H1 (cell line): Measurements from ENCODE around the gene PASD1. TPM values are rescaled to one million over a fixed set of nuclear protein-coding genes. Genes with fewer than 3 reads are reported as not detected.

ENCODE experiments used
- EZH2 ChIP-seq: fragments of 200-600 bp; sonication (generic); IDR thresholded peaks from 2 replicates; pipeline ENCODE4 v1.7.1; 2012; ENCODE audit warnings: low read depth, mild to moderate bottlenecking, moderate library complexity, low read length, inconsistent platforms; ENCODE audit not compliant: severe bottlenecking
- SP4 ChIP-seq: IDR thresholded peaks from 2 replicates; pipeline ENCODE4 v1.6.1; 2012; ENCODE audit warnings: low read length, inconsistent platforms
- TBP ChIP-seq: IDR thresholded peaks from 2 replicates; pipeline ENCODE4 v1.6.1; 2011; ENCODE audit warnings: low read depth, low read length, improper control_type of control experiment
- polyA plus RNA-seq, 7 experiments: library from polyadenylated mRNA; depleted of rRNA in 3 of 7; stranded (reverse) in 5 of 7; unstranded in 2 of 7; fragments of >200 nt in 5 of 7; fragments of 200-250 nt in 2 of 7; gene quantifications; 1 replicate in 5 of 7; 2 replicates in 1 of 7; 4 replicates in 1 of 7; pipeline versions ENCODE4 v1.2.1 to v1.2.3, GENCODE V29; 2011 to 2013; ENCODE audit warnings: missing spikeins in 2 of 7, mixed read lengths in 2 of 7
- total RNA-seq: library from RNA; stranded (reverse); fragmentation: NEBNext Ultra II Directional; extraction: Animal tissue kit (Norgen Biotek cat#: 25700); gene quantifications from 2 replicates; pipeline ENCODE4 v1.2.1, GENCODE V29; 2021

PASD1 gene
- total and polyA plus RNA-seq, 2 of the 8 experiments (the other 6 are each of a cell fraction or from before 2014, with no cell fraction given): 0.03 to 0.09 TPM

DNA sequence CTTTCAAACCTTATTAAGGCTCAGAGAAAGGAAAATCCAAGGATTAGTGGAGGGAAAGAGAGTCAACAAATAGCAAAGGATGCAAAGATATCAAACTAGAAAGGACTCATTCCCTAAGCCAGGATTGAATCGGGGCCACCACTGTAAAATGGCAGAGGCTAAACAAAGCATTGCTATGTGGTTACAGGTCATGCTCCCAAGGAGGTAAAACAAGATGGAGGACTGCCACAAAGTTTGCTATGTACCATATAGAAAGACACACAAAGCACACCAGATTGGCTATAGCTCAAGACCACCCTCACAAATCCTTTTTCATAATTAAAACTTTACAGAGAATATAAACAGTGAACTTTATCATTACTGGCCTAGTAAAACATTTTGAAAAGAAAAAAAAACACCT is 25.9 kb upstream of the PASD1 start (continued):
- TF ChIP-seq SP4: no peak
- TF ChIP-seq TBP: no peak
- TF ChIP-seq EZH2: no peak
- TF ChIP-seq, all 59 proteins: peak for 0
